ENCODE measurements around the gene IFRD2.

- no peak for TF ChIP-seq CTCF (IDR thresholded peaks at IDR 0.05)
- no peak for TF ChIP-seq POLR2A (IDR thresholded peaks at IDR 0.05)
Observed at GRCh38 chr3:50268276-50268675, 24.0 kb downstream of the IFRD2 start.

All from testis (tissue), 2 donors.